Activated CD4-positive, CD25-positive, alpha-beta regulatory T cell treated with anti-CD3 and anti-CD28 coated beads, Interleukin-2, amount 50 U/mL, for 72 hours (primary cell): ENCODE data around the gene HTR4.

Experiments used
- DNase-seq: peaks from one replicate; pipeline ENCODE4 v3.0.0; 2021

HTR4 gene

DNA sequence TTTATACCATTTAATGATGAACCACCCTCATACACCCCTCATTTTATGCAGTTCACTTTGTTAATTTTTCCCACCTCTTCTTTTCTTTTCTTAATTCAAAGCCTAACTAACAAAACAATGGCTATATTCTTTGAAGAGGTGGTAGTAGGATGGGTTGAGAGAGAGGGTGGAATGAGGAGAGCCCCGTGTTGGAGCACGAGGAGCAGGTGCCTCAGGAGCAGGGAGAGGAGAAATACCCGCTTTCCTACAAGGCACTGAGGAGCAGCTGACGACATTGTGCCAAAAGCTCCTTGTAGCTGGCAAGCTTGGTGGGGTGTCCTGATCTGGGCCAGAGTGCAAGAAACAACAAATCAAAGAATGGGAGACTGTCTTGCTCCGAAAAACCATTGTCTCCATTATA lies 129.6 kb downstream of the HTR4 start:
- no peak for DNase-seq

DNA sequence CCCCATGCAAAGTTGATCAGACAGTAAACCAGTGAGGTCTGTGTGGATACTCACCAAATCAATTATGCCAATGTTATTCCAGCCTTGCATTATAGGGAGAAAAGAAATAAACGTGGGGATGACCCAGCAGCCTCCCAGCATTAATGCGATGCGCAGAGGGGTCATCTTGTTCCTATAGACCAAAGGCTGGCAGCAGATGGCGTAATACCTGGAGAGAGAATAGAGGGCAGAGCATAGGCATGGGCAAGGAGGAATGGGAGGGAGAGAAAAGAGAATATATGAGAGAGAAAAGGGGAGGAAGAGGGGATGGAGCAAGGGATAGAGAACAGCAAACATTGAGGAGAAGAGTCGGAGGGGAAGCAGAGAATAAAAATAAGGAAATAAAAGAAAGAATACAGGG lies 131.2 kb downstream of the HTR4 start:
- DNase-seq, result no peak

- DNase-seq, result no peak
Measured at GRCh38 chr5:148515460-148515859, 138.9 kb downstream of the HTR4 start.

GRCh38 chr5:148514344-148514743 lies 140.0 kb downstream of the HTR4 start:
- DNase-seq, result no peak

GRCh38 chr5:148512498-148512897 lies 141.8 kb downstream of the HTR4 start:
- DNase-seq, result no peak

- no peak for DNase-seq
Measured at GRCh38 chr5:148511810-148512347, 142.4 kb downstream of the HTR4 start.

DNA sequence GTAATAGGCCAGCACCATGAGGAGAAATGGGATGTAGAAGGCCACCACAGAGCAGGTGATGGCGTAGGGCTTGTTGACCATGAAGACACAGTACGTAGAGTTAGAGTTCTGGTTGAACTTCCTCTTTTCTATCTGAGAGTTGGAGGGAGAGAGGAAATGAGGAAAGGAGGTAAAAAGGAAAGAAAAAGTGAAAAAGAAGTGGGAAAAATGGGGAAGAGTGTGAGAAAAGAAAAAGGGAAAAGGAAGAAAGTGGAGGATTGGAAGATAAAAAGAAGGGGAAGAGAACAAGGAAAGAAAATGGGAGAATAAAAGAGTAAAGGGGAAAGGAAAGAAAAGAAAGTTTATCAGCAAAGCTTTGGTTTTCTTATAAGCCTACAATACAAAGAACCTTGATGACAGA lies 144.4 kb downstream of the HTR4 start:
- DNase-seq, result no peak

GRCh38 chr5:148507648-148508047 lies 146.7 kb downstream of the HTR4 start:
- no peak for DNase-seq

DNA sequence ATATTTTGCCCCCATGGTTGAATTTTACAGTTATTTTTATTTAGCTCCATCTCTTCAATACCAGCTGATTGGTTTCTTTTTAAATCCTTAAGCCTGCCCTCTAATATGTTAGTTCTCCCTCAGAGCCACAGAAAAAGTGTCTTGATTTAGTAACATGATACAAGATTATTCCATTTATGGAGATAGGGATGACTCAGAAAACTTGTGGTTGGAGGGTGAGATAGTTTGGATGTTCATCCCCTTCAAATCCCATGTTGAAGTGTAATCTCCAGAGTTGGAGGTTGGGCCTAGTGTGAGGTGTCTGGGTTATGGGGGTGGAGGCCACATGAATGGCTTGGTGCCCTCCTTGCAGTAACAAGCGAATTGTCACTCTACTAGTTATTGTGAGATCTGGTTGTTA lies 154.9 kb downstream of the HTR4 start:
- no peak for DNase-seq

- no peak for DNase-seq
Measured at GRCh38 chr5:148497757-148498156, 156.6 kb downstream of the HTR4 start.

DNA sequence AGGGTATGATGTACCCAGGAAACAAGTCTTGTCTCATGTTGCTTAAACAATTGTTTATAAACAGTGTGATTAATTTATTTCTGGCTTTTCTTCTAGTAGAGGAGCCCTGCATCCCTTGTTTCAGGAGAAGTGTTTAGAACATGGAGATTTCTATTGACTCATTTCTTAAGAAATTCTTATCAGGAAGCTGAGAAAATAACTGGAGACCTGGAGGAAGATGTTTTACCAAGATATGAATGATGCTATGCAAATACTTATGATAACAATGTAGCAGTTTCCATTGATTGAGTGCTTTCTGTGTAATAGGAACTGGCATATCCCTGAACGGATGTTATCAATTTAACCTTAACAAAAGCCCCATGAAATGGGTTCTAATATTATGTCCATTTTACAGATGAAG lies 162.0 kb downstream of the HTR4 start:
- no peak for DNase-seq

DNA sequence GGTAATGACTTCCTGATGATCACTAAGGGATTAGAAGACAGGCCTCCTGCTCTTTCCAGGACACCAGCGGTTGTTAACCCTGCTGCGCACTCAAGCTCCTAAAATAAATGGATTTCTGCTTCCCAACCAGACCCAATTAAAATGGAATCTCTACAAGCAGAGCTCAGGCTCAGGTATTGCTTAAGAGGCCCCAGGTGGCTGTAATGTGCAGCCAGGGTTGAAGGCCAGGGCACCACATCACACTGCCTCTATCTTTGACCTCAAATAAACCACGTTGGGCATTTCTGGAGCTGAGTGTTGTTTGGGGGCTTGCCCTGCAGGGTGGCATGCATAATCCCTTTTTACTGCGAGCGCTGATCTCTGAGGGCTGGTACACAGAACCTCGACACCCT lies 162.5 kb downstream of the HTR4 start:
- DNase-seq, result no peak

GRCh38 chr5:148491015-148491792 lies 163.1 kb downstream of the HTR4 start:
- no peak for DNase-seq

- no peak for DNase-seq
Measured at GRCh38 chr5:148488757-148489156, 165.6 kb downstream of the HTR4 start.

DNA sequence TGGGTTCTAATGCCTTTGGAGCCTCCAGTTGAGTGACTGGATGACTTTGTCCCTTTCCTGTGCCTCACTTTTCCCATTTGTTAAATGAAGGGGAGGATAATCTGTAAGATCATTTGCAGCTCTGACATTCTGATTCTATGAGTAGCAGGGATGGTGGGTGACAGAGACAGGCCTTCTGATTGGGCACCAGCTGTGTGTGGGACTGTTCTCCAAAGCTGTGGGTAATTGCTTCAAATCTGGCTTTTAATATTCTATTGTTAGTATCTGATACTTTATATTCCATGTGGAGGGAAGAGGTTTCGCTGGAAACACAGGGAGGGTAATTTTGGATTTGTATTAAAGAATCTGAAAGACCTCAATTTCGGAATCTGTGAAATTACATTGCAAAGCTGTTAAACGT lies 167.9 kb downstream of the HTR4 start:
- DNase-seq, result no peak

DNA sequence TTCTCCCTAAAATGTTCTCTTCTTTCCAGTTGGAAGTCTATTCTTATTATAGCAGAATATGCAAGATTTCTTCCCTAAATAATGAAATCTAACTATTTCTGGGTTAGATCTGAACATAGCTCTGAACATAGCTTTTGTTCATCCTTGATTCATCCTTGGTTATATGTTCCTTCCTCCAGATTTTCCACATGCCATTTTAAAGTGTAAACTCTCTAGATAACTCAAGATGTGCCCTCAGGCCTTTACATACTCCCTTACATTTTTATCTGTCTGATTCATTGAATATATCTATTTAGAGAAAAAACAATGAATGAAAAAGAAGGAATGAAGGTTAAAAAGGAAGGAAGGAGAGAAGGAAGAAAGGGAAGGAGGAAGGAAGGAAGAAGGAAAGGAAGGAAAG lies 169.7 kb downstream of the HTR4 start:
- no peak for DNase-seq

DNA sequence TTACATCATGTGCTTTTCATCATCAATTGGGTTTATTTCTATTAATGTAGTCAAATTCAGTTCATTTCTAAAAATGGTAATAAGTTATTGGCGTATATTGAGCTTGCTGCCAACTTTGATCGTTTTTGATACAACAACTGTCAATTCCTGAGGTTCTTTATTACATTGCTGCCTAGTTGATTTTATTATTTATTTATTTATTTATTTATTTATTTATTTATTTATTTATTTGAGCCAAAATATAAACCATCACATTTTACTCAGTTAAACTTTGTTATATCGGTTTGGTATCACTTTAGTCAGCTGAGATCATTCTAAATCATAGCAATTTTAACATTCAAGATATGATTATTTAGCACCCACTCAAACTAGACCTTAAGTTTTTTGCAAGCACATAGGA lies 170.6 kb downstream of the HTR4 start:
- DNase-seq, result no peak

DNA sequence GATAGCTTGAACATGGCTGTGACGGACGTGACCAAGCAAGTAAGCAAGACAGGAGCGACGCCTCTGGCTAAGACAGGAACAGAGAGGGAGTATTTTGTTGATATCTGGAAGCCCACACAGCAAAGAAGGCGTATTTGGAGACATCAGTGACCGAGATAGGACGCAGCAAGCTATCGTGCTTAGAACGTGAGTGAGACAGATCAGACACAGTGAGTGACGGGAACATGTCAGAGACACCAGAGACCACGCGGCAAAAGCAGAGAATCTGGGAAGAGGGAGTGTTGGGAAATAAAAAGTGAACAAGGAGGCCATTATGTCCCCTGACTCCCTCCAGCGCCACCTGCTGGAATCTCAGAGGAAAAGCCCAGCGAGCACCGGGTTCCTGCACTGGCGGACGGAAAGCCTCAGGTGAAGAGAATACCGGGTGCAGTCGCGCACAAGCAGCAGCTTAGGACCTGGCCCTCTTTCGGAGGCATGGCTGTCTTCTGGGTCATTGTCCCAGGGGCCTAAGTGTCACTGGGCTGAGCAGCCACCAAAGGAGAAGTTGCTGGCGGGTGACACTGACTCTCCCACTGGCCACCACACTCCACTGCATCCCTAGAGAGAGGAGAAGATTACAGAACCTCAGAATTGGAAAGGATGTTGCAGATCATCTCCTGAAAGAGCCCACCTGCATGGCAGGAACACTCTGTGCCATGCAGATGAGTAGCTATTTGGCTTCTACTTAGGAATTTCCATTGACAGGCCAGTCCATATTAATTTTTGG lies 171.4 kb downstream of the HTR4 start:
- DNase-seq, result peak; percentile 66

DNA sequence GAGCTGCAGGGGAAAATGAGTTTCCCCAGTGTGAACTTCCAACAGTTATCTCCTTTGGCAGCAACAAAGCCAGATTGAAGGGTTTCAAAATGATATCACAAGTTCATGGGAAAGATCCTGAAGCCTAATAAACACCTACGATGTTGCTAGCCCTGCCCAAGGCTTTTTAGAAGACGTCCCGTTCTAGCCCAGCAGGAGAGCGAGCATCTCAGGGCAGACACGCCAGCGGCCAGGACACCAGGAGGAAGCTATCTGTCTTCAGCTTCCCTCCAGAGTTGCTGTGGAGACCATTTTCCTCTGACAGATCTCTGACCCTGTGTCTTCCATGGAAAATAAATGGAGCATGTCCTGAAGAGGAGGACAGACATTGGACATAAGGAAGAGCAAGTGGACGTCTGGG lies 172.1 kb downstream of the HTR4 start:
- DNase-seq, result no peak

DNA sequence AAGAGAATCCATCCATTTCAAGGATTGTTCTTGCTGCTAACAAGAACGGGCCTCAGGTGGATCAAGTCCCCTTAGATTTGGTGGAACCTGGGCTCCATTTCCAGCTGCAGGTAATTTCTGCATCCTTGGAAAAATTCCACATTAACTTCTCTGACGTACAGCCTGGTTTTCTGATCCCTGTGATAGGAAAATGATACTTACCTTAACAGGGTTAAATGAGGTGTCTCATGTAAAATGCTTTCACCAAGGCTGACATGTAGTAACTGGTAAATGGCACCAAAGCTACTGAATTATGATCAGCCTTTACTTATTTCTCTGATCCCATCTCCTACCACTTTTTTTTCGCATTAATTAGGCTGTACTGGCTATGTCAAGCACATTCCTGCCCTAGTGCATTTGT lies 176.9 kb downstream of the HTR4 start:
- no peak for DNase-seq

DNA sequence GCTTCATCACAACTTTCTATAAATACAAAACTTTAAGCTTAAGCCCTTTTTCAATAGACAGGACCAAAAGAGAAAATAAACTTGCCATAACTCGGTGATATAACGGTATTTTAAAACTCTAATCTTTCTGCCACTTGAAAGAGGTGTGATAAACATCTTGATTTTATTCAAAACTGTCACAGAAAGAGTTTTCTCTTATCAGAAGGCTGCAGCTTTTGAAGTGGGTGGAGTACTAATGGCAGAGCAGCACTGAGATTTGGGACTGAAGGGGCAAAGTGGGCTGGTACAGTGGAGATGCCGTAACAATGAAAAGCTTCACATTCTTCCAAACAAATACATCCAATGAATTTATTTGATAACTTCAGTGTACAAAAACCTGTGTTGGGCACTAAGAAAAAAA lies 178.0 kb downstream of the HTR4 start:
- DNase-seq, result no peak

- no peak for DNase-seq
Measured at GRCh38 chr5:148474025-148474511, 180.3 kb downstream of the HTR4 start.

- DNase-seq, result no peak
Measured at GRCh38 chr5:148471379-148471778, 182.9 kb downstream of the HTR4 start.

- no peak for DNase-seq
Measured at GRCh38 chr5:148469501-148469935, 184.8 kb downstream of the HTR4 start.
